Hepatic stellate cell (primary cell): ENCODE measurements around the gene CAMK2D.

Experiments used
- DNase-seq: peaks from one replicate; pipeline ENCODE4 v3.0.0; 2011; ENCODE audit warnings: low spot score

Gene CAMK2D

DNA sequence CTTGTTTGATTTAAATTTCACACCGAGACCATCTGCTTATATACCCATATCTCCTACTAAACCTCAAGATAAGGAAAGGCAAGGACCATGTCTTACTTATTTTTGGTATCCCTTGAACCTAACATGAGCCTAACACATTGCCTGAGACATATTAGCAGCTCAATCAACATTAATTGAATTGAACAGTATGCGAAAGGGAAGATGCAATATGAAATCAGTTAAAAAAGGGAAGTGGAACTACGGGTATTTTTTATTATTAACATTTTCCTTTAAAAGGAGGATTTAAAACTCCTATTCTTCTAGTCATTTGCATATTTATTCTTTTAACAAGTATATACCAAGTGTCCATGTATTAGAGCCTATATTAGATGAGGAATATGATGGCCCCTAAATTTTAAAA lies 197.0 kb downstream of the CAMK2D start:
- DNase-seq = no peak

DNA sequence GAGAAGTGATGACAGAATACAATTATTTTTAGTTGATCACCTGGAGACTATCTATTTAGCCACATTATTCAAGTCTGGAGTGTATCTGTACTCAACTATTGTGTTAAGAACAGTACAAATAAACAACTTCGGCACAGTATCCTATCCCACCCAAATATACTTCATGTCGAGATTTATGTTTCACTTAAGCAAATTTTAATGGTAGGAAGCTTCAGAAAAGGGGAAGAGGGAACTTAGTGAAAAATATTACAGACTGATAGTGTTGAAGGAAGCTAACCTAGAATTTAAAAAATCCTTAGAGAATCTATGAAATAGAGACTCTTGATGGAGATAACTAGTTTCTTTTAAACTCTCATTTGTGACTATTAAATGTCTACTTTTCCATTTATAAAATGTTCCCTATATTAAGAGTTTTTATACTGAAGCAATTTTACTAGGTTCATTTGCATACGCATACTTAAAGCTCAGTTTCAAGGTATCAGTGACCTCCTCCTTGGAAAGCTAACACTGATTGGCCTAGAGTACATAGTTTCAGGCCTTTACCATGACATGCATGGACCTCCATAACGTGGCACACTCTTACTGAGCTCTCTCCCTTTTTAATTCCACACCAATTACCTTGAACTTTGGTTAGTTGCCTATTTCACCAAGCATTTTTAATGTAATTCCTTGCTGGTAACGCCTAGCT lies 197.7 kb downstream of the CAMK2D start:
- no peak for DNase-seq

DNA sequence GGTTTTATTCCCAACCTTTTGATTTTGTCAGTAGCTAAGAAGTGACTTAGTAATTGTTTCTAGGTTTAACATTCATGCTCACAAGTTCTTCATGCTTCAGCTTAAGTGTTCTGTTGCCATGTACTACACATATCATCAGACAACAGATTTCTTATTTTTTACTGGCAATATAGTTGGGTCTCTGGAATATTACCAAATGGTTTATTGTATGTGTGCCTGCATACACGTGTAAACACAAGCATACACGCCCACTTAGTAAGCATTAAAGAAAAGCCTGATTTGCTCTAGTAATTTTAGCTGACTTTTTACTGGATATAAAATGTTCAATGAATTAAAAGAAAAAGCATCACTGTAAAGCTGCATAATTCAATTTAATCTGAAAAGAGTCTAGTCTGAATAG lies 199.8 kb downstream of the CAMK2D start:
- DNase-seq = no peak

DNA sequence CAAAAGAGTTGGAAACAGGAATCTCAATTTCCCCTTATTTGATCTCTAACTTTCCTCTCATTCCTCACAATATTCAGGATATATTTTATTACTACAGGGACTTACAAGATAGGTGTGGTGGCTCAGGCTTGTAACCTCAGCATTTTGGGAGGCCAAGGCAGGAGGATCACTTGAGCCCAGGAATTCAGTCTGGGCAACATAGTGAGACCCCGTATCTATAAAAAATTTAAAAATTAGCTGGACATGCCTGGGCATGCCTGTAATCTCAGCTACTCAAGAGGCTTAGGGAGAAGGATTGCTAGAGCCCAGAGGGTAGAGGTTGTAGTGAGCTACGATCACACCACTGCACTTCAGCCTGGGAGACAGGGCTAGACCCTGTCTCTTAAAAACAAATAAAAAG lies 200.4 kb downstream of the CAMK2D start:
- DNase-seq = no peak

DNA sequence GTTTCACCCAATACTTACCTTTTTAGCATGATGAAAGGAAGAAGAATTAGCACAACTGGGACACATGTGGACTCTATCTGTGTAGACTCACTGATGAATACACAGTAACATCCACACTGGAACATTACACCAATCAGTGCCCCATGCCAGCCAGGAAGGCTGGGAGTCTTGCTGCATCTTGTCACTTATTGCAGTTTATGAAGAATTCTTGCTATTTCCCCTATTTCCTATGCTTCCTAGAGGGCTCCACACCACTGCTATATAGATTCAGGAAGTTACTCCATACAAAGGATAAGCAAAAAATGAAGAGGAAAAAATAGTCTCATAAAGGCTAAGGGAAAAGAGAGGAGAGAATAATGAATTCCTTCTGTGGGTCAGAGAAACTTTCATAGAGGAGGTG lies 201.0 kb downstream of the CAMK2D start:
- DNase-seq = no peak

DNA sequence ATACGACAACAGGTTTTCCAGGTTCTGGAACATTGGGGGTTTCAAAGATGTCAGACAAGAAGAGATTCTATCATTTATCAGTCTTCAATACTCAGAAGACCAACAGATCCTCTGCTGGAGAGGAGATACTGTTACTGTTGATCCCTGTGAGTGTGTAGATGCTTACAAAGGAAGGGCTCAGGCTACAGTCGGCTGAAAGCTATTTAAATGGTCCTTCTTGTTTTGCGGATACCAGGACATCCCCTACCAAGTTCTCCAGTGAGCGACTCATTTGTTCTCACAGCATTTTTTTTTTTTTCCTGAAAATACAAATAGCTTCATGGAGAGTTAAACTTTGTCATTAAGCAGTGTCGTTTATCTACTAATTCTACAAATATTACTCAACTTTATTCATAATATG lies 201.6 kb downstream of the CAMK2D start:
- DNase-seq = no peak

DNA sequence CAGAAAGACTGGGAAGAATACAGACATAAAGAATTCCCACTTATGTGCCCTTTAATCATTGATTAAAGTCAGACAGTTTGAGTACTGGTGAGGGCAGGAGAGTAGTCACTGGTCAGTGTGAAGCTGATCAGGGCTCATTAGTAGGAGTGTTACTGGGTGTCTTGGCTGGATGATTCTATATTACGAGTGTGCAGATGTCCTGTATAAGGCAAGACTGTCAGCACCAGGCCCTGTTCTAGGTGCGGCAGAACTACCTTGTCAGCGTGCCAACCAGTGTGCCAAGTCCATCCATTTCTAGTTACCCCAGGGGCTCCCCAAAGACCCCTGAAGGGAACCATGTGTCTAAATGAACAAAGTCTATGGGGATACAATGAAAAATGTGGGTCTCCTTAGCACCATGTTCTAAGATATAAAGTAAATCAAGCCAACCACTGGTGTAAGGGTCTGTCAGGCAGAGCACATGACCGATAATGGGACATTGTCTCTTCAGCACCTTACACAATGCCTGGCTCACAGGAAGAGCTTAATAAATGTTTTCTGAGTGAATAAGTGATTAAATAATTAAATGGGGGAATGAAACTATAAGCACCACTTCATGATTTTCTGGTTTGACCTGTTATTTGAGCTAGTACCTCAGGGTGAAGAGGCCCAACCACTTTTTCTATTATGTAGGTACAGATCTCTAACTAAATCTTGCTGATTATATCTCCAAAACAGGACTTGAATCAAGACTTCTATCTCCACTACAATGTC lies 205.0 kb downstream of the CAMK2D start:
- no peak for DNase-seq

DNA sequence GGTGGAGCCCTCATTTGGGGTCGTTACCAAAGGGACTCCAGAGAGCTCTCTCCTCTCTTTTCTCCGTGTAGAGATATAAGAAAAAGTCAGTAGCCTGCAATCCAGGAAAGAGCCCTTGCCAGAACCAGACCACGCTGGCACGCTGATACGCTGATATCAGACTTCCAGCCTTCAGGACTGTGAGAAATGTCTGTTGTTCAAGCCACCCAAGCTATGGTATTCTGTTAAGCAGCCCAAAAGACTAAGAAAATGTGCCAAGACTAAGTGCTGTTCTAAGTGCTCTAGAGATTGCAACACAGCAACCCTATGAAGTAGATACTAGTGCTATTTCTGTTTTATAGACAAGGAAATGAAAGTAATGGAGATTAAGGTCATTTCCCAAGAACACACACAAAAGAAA lies 205.7 kb downstream of the CAMK2D start:
- no peak for DNase-seq

DNA sequence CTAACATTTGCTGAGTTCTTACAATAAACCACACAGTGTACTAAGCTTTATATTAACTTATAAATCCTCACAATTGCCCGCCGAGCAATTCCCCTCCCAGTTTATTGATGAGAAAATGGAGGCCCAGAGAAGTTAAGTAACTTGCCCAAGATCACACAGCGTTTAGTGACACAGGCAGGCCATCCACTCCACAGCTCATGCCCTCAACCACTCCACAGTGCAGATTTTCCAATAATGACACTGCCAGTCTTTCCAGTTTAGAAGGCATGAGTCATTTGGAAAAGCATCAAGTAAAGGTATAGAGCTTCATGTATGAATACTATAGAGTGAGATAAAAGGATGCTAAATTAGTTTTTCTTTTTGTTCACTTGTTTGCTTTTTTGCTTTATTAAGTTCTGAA lies 208.5 kb downstream of the CAMK2D start:
- no peak for DNase-seq

DNA sequence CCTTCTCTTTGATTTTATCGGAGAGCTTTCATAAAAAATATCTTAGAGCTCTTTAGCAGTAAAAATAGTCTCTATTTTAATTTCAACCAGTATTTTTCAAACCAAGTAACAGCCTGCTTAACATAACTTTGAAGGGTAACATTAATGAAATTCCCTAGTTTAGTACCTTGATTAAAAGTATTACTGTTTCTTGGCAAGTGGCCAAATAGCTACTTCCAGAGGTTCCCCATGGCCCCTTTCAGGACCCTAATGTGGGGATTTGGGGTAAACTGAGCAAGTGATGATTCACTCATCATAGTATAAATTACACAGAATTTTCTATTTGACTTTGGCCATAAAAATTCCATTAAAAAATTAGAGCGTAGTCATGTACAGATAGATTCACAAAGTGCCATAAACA lies 211.0 kb downstream of the CAMK2D start:
- DNase-seq = no peak

DNA sequence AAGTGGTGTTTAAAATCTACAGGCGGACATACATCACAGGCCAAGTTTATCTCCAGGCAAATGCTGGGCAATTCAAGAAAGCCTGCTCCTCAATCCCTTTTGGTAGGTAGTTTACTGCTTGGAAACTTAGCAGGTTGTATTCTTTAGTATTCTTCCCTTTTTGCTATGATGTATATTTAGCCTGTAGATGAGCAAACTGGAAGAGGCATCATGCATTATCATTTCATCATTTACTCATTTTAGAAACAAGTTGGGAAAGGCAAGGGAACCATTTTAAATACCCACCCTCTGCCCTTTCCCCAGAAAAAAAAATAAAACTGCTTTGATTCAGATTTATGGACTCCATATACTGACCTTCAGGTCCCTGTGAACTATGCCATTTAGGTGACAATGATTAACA lies 213.2 kb downstream of the CAMK2D start:
- no peak for DNase-seq

DNA sequence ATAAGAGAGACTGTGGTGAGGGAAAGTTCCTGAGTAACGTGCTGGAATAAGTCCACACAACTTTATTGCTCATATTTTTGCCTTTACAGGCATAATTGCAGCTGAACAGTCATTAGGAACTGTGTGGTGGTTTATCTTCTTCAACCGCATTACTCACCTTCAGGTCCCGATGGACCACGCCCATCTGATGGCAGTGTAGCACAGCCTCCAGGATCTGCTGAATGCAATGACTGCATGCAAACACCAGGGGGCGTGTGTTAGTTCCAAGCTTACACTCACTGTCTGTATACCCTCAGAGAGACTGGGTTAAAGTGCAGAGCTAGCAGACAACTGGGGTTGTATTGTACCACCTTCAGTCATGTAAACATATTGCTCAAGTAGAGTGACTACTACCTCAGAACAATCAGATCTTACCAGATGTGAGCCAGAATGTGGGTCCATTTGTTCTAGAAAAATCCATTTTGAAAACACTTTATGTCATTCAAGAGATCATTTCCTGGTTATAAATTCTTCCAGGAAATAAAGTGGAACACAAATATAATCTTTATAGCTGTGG lies 214.0 kb downstream of the CAMK2D start:
- peak; percentile 49 for DNase-seq

DNA sequence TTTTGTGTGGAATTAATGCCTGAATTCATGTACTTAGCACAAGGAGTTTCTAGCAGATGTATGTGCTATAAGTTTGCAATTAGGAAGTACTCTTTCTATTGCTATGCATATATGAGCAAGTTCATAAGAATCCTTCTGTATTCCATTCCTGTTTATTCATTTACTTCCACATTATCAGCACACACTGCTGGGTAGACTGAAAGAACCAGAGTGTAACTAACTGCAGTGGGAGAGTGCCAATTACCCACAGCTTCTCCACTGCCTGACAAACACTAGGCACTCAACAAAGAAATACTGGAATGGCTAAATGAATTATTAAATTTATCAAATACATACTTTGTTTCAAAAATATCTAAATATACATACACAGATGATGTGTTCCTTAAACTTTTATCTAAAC lies 219.6 kb downstream of the CAMK2D start:
- DNase-seq = no peak

DNA sequence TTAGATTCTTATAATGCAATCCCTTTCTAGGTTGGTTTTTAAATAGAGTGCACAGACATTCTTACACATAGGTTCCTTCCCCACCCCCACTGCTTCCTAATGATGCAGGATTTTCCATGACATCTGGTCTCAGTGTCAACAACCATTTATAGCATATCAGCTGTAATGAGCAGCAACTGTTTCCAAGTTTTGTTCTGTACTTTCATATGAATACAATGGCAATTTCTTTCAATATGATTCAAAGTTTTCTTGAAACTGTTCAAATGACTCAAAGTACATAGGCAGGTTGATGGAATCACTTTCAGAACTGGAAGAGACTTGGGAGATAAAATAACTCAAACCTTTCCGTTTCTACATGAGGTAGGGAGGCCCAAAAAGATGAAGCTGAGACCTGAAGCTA lies 220.7 kb downstream of the CAMK2D start:
- no peak for DNase-seq

DNA sequence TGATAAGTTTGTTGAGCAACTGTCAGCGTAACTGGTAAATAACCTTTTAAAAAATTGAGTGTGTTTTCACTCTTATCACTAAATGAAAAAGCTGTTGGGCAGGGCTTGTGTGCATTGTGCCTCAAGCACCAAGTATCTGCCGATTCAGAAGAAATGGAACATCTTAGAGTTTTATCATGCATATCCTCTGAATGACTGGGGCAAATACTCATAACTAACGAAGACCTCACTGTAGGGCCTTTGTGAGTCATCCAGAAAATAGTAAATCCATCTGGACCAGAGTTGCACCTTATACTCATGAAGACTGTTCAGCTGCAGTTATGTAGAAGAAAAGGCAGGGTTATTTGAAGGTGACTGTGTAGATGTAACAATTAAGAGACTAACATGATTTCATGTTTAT lies 222.1 kb downstream of the CAMK2D start:
- peak; percentile 29 for DNase-seq

DNA sequence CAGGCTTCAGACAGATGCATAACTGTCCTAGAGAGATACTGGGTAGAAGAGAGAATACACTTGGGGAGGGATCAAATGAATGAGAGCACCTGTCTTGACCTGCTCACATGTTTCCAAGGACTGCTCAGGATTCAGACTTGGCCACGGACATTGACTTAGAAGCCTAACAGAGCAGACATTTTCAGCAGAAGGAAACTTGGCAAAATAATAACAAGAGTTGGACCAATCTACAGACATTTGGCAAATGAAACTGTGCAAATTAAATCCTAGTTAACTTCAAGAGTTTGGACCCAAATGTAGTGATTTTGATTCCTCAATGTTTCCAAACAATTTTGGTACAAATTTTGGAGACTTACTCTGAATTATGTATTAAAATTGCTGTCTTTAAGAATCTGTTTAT lies 223.9 kb downstream of the CAMK2D start:
- no peak for DNase-seq

DNA sequence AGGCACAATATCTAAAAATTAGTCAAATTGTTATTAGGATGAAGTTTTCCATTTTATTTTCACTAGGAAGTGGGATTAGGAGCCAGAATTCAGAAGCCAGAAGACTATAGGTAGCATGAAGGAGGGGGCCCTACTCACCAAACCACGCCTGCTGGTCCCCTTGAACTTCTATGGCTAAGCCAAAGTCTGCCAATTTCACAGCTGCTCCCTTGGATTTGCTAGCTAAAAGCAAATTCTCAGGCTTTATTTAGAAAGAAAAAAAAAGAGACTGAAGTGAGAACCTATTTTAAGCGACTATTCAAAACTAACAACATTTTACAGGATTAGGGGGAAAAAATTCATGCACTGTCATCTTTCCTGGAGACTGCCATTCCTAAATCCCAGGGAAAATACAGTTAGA lies 224.3 kb downstream of the CAMK2D start:
- DNase-seq = no peak

DNA sequence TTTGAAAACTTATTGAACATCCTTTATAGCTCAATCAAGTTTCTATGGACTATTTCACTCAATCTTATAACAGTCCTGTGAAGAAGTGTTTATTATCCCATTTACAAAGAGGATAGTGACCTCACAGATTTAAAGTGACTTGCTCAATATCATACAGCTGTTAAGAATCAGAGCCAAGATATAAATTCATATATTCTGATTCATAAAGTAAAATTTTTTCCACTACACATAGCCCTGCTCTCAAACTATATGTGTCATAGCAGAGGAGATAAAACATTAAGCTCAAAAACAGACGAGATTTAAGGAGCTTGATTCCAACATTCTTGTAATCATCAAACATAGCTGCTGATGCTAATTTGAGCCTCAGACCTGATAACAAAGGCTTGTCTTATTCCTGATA lies 226.8 kb downstream of the CAMK2D start:
- no peak for DNase-seq

DNA sequence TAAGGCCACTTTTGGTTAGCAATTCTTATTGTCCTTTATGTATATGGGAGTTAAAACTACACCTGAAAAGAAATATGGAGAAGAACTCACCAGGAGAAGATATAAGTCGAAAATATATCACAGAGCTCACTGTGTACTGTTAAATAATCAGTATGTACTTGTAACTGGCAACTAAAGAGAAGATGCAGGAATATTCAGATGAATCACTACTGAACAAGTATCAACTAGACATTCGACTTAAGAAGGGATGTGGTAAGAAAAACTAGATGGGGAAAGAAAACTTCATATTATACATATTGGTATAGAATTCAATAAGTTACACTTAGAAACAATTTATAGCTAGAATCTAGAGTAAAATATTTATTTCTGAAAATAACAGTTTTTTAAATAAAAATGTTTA lies 230.0 kb downstream of the CAMK2D start:
- no peak for DNase-seq

DNA sequence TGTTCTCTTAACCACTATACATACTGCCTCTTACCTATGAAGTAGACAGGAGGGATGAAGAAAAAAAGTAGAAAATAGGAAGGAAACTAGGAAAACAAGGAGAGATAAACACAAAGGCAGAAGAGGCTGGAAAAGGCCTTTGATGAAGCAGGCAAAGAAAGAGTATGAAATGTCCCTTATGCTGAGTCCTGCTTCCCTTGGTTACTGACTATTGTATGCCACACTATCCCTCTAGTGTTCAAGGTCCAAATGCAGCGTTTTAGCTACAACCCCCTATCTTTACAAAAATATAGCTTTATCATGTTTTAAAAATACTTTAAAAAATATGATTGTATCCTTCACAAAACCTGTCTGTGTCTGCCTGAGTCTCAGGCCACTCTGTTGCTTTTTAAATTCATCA lies 233.1 kb downstream of the CAMK2D start:
- no peak for DNase-seq

DNA sequence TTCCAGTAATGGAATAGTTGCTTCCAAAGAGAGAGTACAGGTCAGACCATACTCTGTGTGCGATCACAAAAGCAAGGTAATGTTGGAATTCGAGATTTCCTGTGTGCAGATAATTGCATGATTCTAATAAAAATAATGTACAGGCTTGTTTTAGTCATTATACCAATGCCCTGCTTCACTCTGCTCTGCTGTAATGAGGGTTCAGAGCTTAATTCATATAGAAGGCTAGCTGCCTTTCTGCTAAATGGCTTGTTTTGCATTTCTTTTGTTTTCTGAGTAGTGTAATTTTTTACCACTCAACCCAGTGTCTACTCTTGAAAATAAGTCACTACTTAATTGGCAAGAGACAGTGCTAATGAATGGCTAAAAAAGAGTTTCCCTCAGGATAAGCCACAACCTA lies 236.0 kb downstream of the CAMK2D start:
- no peak for DNase-seq

DNA sequence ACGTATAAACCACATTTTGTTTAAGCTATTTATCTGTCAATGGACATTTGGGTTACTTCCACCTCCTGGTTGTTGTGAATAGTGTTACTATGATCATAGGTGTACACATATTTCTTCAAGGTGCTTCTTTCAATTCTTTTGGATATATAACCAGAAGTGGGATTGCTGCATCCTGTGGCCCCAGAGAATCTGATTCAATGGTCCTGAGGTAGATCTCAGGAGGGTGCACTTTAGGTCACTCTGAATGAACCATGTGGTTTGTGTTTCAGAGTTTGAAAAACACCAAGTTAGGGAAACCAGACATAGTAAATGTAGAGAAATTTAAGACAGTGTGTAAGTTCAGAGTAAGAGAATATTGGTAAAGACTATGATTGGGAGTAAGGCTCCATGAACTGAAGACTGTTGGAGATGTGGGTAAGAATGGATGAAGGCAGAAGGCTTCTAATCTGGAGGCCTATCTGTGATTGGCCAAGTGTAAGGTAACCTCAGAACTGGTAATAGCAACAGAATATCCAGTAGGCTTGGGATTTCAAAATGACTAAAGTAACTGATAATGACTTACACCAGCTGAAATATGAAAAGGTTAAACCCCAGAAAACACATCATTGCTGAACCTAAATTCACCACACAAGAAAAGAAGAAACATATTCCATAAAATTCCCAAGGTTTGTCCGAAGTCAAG lies 236.9 kb downstream of the CAMK2D start:
- DNase-seq = no peak

DNA sequence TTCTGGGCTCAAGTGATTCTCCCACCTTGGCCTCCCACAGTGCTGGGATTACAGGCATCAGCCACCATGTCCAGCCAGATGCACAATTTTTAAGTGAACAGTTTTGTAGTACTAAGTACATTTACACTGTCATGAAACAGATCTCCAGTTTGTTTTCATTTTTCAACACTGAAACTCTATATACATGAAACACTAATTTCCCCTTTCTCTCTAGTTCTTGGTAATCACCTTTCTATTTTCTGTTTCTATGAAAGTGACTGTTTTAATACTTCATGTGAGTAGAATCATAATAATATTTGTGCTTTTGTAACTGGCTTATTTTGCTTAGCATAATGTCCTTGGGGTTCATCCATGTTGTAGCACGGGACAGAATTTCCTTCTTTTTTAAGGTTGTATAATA lies 237.4 kb downstream of the CAMK2D start:
- DNase-seq = no peak
